Transverse colon (tissue), 3 donors: ENCODE measurements around the gene IL12A.

Source experiments
- EP300 ChIP-seq: sonication (generic); formaldehyde crosslinking; IDR thresholded peaks from one replicate; pipeline ENCODE4 v1.6.1; 2017; ENCODE audit warnings: antibody characterized with exemption, low read depth
- TF ChIP-seq, protein P1 (sequence below), 5 experiments: fragments of 200-600 bp in 3 of 5; fragments of 450-650 bp in 2 of 5; sonication (generic) in 3 of 5; IDR thresholded peaks; 1 replicate in 2 of 5; 2 replicates in 3 of 5; pipeline ENCODE4 v1.5.1; 2016 to 2017; ENCODE audit warnings: antibody characterized with exemption in 5 of 5, inconsistent platforms in 3 of 5, mild to moderate bottlenecking in 2 of 5, moderate library complexity in 1 of 5

- TF ChIP-seq, protein P1, sequence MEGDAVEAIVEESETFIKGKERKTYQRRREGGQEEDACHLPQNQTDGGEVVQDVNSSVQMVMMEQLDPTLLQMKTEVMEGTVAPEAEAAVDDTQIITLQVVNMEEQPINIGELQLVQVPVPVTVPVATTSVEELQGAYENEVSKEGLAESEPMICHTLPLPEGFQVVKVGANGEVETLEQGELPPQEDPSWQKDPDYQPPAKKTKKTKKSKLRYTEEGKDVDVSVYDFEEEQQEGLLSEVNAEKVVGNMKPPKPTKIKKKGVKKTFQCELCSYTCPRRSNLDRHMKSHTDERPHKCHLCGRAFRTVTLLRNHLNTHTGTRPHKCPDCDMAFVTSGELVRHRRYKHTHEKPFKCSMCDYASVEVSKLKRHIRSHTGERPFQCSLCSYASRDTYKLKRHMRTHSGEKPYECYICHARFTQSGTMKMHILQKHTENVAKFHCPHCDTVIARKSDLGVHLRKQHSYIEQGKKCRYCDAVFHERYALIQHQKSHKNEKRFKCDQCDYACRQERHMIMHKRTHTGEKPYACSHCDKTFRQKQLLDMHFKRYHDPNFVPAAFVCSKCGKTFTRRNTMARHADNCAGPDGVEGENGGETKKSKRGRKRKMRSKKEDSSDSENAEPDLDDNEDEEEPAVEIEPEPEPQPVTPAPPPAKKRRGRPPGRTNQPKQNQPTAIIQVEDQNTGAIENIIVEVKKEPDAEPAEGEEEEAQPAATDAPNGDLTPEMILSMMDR (IDR thresholded peaks at IDR 0.05): no peak
- no peak for TF ChIP-seq EP300
Observed at GRCh38 chr3:160018959-160019358, 30.3 kb downstream of the IL12A start.
